ENCODE measurements around the gene CDC26. TPM values are rescaled to one million over a fixed set of nuclear protein-coding genes. Genes with fewer than 3 reads are reported as not detected.

Gene CDC26
- total and polyA plus RNA-seq, 8 donors, result 7.2 to 66.4 (median 27.1) TPM

DNA sequence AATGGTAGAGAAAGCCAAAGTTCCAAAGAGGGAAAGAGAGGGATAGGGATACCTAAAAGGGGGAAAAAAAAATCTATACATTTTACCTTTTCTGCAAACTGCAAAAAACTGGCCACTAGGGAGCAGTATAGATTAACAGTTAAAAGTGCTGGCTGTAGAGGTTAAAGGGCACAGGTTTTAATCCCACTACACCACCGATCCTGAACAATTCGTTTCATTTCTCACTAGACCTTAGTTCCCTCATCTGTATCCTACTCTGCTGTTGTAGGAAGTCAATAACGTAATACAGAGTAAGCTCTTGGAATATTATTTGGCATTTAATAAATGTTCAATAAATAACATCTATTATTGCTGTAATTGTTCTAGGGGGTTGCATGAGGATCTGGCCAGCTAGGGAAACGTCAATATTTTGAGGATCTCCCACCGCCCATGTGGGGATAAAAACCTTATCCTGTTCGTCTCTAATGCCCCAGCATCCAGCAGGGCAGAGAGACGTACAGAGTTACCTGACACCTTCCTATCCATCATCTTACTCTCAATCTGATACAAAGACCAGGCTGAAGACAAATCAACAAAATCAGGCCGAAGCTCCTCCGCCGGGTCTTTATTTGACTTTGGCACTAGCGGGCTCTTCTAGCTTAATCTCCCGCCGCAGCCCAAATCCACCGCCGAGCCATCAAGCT lies 757 bp downstream of the CDC26 start:
- Histone ChIP-seq H3K4me1 (peaks cover 9 to 45% (median 30%) of the 10 kb centered on the region in 4 donors), H3K27ac (peak overlapping the region; percentile 90 to 97 (median 96)), H3K36me3 (peaks cover 33 to 68% (median 64%) of the 10 kb centered on the region in 4 donors), H3K27me3 (no peaks in the 10 kb centered on the region), H3K9me3 (no peaks in the 10 kb centered on the region), H3K4me3 (peak overlapping the region; percentile 58 to 84 (median 79))
- DNase-seq, result peak in 1 of 2 donors; percentile 85
- 0 to 1% (median 1%) methylated on average over 15 of the region's 15 CpGs for WGBS, 5 donors
- no peak for TF ChIP-seq POLR2A (IDR thresholded peaks at IDR 0.05)
- no peak for TF ChIP-seq POLR2AphosphoS5 (IDR thresholded peaks at IDR 0.05)
- TF ChIP-seq, protein P1, sequence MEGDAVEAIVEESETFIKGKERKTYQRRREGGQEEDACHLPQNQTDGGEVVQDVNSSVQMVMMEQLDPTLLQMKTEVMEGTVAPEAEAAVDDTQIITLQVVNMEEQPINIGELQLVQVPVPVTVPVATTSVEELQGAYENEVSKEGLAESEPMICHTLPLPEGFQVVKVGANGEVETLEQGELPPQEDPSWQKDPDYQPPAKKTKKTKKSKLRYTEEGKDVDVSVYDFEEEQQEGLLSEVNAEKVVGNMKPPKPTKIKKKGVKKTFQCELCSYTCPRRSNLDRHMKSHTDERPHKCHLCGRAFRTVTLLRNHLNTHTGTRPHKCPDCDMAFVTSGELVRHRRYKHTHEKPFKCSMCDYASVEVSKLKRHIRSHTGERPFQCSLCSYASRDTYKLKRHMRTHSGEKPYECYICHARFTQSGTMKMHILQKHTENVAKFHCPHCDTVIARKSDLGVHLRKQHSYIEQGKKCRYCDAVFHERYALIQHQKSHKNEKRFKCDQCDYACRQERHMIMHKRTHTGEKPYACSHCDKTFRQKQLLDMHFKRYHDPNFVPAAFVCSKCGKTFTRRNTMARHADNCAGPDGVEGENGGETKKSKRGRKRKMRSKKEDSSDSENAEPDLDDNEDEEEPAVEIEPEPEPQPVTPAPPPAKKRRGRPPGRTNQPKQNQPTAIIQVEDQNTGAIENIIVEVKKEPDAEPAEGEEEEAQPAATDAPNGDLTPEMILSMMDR (IDR thresholded peaks at IDR 0.05), result peak in 5 of 7 experiments; percentile 44 to 80 (median 62)
- no peak for TF ChIP-seq EP300 (IDR thresholded peaks at IDR 0.05)
- intact Hi-C loops (cut with DNase I; ENCODE audit: low total_unique reads), result loop anchor here (10.0 kb wide), 1 partner anchor 380 kb away; no protein-coding TSS in a partner anchor

DNA sequence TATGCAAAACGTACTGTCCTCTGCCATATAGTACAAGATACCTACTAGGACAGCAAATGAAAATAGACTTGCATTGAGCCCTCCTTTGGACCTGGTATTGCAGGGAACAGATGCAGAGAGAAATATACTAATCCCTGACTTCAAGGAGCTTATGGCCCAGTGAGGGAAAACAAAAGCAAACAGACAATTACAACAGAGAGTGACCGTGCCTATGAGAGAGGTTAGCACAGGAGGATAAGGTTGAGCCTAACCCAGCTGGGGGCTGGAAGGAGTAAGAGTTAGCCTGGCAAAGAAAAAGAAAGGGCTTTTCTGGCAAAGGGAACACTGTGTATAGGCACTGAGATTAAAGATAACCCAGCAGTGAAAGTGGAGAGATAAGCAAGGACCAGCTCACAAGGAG lies 5.5 kb downstream of the CDC26 start:
- intact Hi-C loops (cut with DNase I; ENCODE audit: low total_unique reads), result loop anchor here (10.0 kb wide), 1 partner anchor 385 kb away; no protein-coding TSS in a partner anchor
- TF ChIP-seq, protein P1 (IDR thresholded peaks at IDR 0.05), result no peak
- TF ChIP-seq EP300 (IDR thresholded peaks at IDR 0.05) (no peak), POLR2A (IDR thresholded peaks at IDR 0.05) (no peak), POLR2AphosphoS5 (IDR thresholded peaks at IDR 0.05) (no peak)
- H3K9me3 ChIP-seq, result no peaks in the 10 kb centered on the region
- H3K27me3 ChIP-seq, result no peaks in the 10 kb centered on the region
- no peak overlapping the region for H3K4me3 ChIP-seq
- H3K4me1 ChIP-seq, result peaks cover 0 to 19% (median 9%) of the 10 kb centered on the region in 4 donors
- WGBS, 5 donors, result 61 to 75% (median 69%) methylated on average over 2 of the region's 2 CpGs
- no peak overlapping the region for H3K27ac ChIP-seq
- no peak for DNase-seq
- peaks cover 35 to 80% (median 76%) of the 10 kb centered on the region in 4 donors for H3K36me3 ChIP-seq

DNA sequence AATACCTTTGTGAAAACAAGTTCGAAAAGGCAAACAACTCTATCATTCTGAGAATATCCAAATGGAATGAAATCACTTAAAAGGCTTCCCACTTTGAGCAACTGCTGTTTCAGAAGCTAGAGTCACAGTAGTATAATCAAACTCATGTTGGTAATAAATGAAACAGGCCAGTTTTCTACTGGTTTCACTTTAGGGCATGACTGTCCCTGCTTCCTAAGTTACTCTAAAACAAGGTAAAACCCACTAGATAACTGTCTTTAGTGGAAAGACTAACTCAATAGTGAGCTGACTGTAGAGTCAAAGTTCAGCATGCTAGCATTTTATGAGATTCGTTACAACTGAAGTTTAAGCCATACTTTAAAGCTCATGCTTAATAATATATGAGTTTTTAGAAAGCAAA lies 6.0 kb downstream of the CDC26 start:
- WGBS, 5 donors, result 89 to 97% (median 91%) methylated on average over 2 of the region's 2 CpGs
- TF ChIP-seq POLR2A (IDR thresholded peaks at IDR 0.05) (no peak), POLR2AphosphoS5 (IDR thresholded peaks at IDR 0.05) (no peak), EP300 (IDR thresholded peaks at IDR 0.05) (no peak)
- TF ChIP-seq, protein P1 (IDR thresholded peaks at IDR 0.05), result no peak
- Histone ChIP-seq H3K27ac (no peak overlapping the region), H3K4me1 (peaks cover 0 to 15% (median 7%) of the 10 kb centered on the region in 4 donors), H3K9me3 (no peaks in the 10 kb centered on the region), H3K4me3 (no peak overlapping the region), H3K36me3 (peaks cover 35 to 82% (median 76%) of the 10 kb centered on the region in 4 donors), H3K27me3 (no peaks in the 10 kb centered on the region)
- intact Hi-C loops (cut with DNase I; ENCODE audit: low total_unique reads), result no loop called here
- DNase-seq, result no peak

DNA sequence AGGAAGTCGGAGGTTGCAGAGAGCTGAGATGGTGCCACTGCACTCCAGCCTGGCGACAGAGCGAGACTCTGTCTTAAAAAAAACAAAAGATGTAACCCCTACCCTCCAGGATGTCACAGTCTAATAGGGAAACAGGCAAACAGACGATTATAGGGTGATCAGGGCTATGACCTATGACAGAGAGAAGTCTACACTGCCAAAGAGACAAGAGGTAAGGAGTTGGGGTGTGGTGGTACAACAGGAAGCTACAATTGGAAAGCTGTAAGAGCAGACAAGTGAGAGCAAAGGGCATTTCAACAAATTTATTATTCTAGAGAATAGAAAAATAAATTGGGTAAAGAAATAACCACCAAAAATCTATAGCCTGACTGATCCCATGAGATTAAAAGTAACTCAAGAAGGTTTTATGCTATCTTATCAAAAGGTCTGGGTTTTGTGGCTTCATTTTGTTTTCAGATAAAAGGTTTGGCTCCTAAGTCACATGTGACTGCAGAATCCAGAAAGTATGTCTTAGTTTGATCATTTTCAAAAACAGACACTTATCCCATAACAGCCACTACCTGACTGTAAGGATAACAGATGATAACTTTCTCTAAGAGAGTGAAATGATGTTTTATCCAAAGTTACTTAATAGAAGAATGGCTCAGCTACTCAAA lies 7.3 kb downstream of the CDC26 start:
- intact Hi-C loops (cut with DNase I; ENCODE audit: low total_unique reads), result no loop called here
- no peaks in the 10 kb centered on the region for H3K27me3 ChIP-seq
- WGBS, 5 donors, result 86 to 94% (median 90%) methylated on average over 4 of the region's 4 CpGs
- H3K36me3 ChIP-seq, result peaks cover 35 to 80% (median 74%) of the 10 kb centered on the region in 4 donors
- DNase-seq, result no peak
- no peaks in the 10 kb centered on the region for H3K9me3 ChIP-seq
- peaks cover 0 to 8% (median 0%) of the 10 kb centered on the region in 4 donors for H3K4me1 ChIP-seq
- H3K4me3 ChIP-seq, result no peak overlapping the region
- TF ChIP-seq, protein P1 (IDR thresholded peaks at IDR 0.05), result no peak
- no peak for TF ChIP-seq EP300 (IDR thresholded peaks at IDR 0.05)
- TF ChIP-seq POLR2A (IDR thresholded peaks at IDR 0.05), result no peak
- no peak for TF ChIP-seq POLR2AphosphoS5 (IDR thresholded peaks at IDR 0.05)
- no peak overlapping the region for H3K27ac ChIP-seq
